ENCODE results near the gene TSHZ2.

DNA sequence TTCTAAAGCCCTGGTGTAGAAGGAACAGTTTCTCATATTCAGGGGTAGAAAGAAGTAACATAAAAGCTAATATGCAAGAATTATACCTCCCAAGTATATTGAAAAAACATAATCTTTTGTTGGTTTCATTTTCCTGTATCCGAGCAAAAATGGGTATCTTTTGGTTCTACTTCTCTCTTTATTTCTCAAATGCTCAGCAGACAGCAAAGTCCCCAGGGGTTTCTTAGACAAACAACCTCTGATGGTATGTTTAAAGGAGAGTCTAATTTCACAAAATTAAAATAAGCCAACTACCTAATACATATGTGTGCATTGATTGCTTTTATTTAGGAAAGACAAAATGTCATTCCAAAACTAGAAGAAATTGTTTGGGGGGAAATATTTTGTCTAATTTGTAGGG is 131.0 kb downstream of the TSHZ2 start:
- TF ChIP-seq POLR2A (IDR thresholded peaks at IDR 0.05; ENCODE audit: low read depth) = no peak
- no peak for TF ChIP-seq POLR2AphosphoS5 (IDR thresholded peaks at IDR 0.05)
- TF ChIP-seq, protein P1, sequence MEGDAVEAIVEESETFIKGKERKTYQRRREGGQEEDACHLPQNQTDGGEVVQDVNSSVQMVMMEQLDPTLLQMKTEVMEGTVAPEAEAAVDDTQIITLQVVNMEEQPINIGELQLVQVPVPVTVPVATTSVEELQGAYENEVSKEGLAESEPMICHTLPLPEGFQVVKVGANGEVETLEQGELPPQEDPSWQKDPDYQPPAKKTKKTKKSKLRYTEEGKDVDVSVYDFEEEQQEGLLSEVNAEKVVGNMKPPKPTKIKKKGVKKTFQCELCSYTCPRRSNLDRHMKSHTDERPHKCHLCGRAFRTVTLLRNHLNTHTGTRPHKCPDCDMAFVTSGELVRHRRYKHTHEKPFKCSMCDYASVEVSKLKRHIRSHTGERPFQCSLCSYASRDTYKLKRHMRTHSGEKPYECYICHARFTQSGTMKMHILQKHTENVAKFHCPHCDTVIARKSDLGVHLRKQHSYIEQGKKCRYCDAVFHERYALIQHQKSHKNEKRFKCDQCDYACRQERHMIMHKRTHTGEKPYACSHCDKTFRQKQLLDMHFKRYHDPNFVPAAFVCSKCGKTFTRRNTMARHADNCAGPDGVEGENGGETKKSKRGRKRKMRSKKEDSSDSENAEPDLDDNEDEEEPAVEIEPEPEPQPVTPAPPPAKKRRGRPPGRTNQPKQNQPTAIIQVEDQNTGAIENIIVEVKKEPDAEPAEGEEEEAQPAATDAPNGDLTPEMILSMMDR (IDR thresholded peaks at IDR 0.05) = no peak
- no peak for TF ChIP-seq EP300 (IDR thresholded peaks at IDR 0.05)

Measured in esophagus muscularis mucosa (tissue), 4 donors.